H9 (cell line): ENCODE data around the gene MAGI1. TPM values are rescaled to one million over a fixed set of nuclear protein-coding genes. Genes with fewer than 3 reads are reported as not detected.

Experiments used
- DNase-seq: peaks from one replicate; pipeline ENCODE4 v3.0.0-alpha.2; 2017
- H2AFZ ChIP-seq: one replicate; pipeline ENCODE4 v1.6.1; 2013; ENCODE audit warnings: mild to moderate bottlenecking, low read length, control low read depth, moderate library complexity
- H2AK5ac ChIP-seq: 2 replicates; pipeline ENCODE4 v1.6.1; 2013; ENCODE audit warnings: low read length, control low read depth, mixed read lengths; ENCODE audit not compliant: insufficient read length
- H2BK120ac ChIP-seq: one replicate; pipeline ENCODE4 v1.6.1; 2013; ENCODE audit warnings: low read depth, mild to moderate bottlenecking, low read length, control low read depth, inconsistent platforms; ENCODE audit not compliant: poor library complexity, severe bottlenecking
- H2BK12ac ChIP-seq: 2 replicates; pipeline ENCODE4 v1.6.1; 2013; ENCODE audit warnings: low read length, control low read depth, mixed read lengths, low read depth; ENCODE audit not compliant: insufficient read length
- H2BK15ac ChIP-seq: 2 replicates; pipeline ENCODE4 v1.6.1; 2013; ENCODE audit warnings: low read depth, low read length, control low read depth
- H2BK20ac ChIP-seq: one replicate; pipeline ENCODE4 v1.6.1; 2013; ENCODE audit warnings: low read depth, mild to moderate bottlenecking, low read length, control low read depth, inconsistent platforms; ENCODE audit not compliant: poor library complexity, severe bottlenecking
- H2BK5ac ChIP-seq: 2 replicates; pipeline ENCODE4 v1.6.1; 2013; ENCODE audit warnings: low read length, control low read depth, mixed read lengths; ENCODE audit not compliant: insufficient read length
- H3K14ac ChIP-seq: 2 replicates; pipeline ENCODE4 v1.6.1; 2013; ENCODE audit warnings: low read length, control low read depth; ENCODE audit not compliant: insufficient read depth
- H3K18ac ChIP-seq: 2 replicates; pipeline ENCODE4 v1.6.1; 2013; ENCODE audit warnings: low read depth, mild to moderate bottlenecking, mixed read lengths, low read length, control low read depth; ENCODE audit not compliant: insufficient read length
- H3K23ac ChIP-seq: 2 replicates; pipeline ENCODE4 v1.6.1; 2013; ENCODE audit warnings: low read length, control low read depth, mixed read lengths, low read depth; ENCODE audit not compliant: insufficient read length
- H3K23me2 ChIP-seq: 2 replicates; pipeline ENCODE4 v1.6.1; 2013; ENCODE audit warnings: low read depth, mild to moderate bottlenecking, mixed read lengths, low read length, control low read depth; ENCODE audit not compliant: insufficient read length, poor library complexity, severe bottlenecking
- H3K27ac ChIP-seq: 2 replicates; pipeline ENCODE4 v1.5.1; 2013; ENCODE audit warnings: low read length, control low read depth, mixed read lengths, low read depth; ENCODE audit not compliant: insufficient read length
- H3K27me3 ChIP-seq: 2 replicates; pipeline ENCODE4 v1.6.1; 2013; ENCODE audit warnings: low read length, control low read depth, inconsistent platforms; ENCODE audit not compliant: insufficient read depth
- H3K4ac ChIP-seq: 2 replicates; pipeline ENCODE4 v1.6.1; 2013; ENCODE audit warnings: low read depth, mild to moderate bottlenecking, control low read depth, inconsistent platforms, low read length, moderate library complexity
- H3K4me1 ChIP-seq: 2 replicates; pipeline ENCODE4 v1.6.1; 2013; ENCODE audit warnings: low read length, control low read depth, inconsistent platforms; ENCODE audit not compliant: insufficient read depth
- H3K4me2 ChIP-seq: 2 replicates; pipeline ENCODE4 v1.6.1; 2013; ENCODE audit warnings: low read length, control low read depth, mixed read lengths; ENCODE audit not compliant: insufficient read length, insufficient read depth
- H3K56ac ChIP-seq: 2 replicates; pipeline ENCODE4 v1.6.1; 2013; ENCODE audit warnings: low read depth, mild to moderate bottlenecking, mixed read lengths, low read length, control low read depth; ENCODE audit not compliant: insufficient read length
- H3K79me1 ChIP-seq: 2 replicates; pipeline ENCODE4 v1.6.1; 2013; ENCODE audit warnings: low read depth, mild to moderate bottlenecking, moderate library complexity, low read length, control low read depth, inconsistent platforms; ENCODE audit not compliant: insufficient read depth, poor library complexity, severe bottlenecking
- H3K79me2 ChIP-seq: 2 replicates; pipeline ENCODE4 v1.6.1; 2013; ENCODE audit warnings: low read length, control low read depth, inconsistent platforms; ENCODE audit not compliant: insufficient read depth
- H3K9ac ChIP-seq: 2 replicates; pipeline ENCODE4 v1.6.1; 2013; ENCODE audit warnings: low read length, control low read depth, mixed read lengths; ENCODE audit not compliant: insufficient read length; ENCODE audit errors: extremely low read depth
- H3K9me3 ChIP-seq: one replicate; pipeline ENCODE4 v1.6.1; 2013; ENCODE audit warnings: low read depth, low read length, inconsistent platforms; ENCODE audit not compliant: control insufficient read depth
- H3T11ph ChIP-seq: one replicate; pipeline ENCODE4 v1.6.1; 2013; ENCODE audit warnings: mild to moderate bottlenecking, low read length, control low read depth, inconsistent platforms
- H4K20me1 ChIP-seq: one replicate; pipeline ENCODE4 v1.6.1; 2013; ENCODE audit not compliant: control insufficient read depth, insufficient read length, insufficient read depth
- H4K5ac ChIP-seq: 2 replicates; pipeline ENCODE4 v1.6.1; 2013; ENCODE audit warnings: low read depth, mild to moderate bottlenecking, mixed read lengths, low read length, control low read depth; ENCODE audit not compliant: insufficient read length
- H4K8ac ChIP-seq: replicated peaks from 2 replicates; pipeline ENCODE4 v1.6.1; 2013; ENCODE audit warnings: low read length, control low read depth, mixed read lengths, low read depth; ENCODE audit not compliant: insufficient read length
- H4K91ac ChIP-seq: 2 replicates; pipeline ENCODE4 v1.6.1; 2013; ENCODE audit warnings: low read depth, mild to moderate bottlenecking, moderate library complexity, mixed read lengths, low read length, control low read depth; ENCODE audit not compliant: insufficient read length
- H3K27ac Mint-ChIP-seq, 3 experiments: 2 replicates in 2 of 3; 3 replicates in 1 of 3; pipeline ENCODE4 v1.8.0; 2020 to 2021; ENCODE audit warnings: mixed read lengths in 3 of 3, mild to moderate bottlenecking in 1 of 3, moderate library complexity in 1 of 3
- H3K27me3 Mint-ChIP-seq: 2 replicates; pipeline ENCODE4 v1.8.0; 2021; ENCODE audit warnings: low read depth, mild to moderate bottlenecking, moderate library complexity, mixed read lengths
- H3K36me3 Mint-ChIP-seq, 3 experiments: 2 replicates in 2 of 3; 3 replicates in 1 of 3; pipeline ENCODE4 v1.8.0; 2020 to 2021; ENCODE audit warnings: low read depth in 3 of 3, mixed read lengths in 3 of 3; ENCODE audit not compliant: insufficient read depth in 1 of 3
- H3K4me1 Mint-ChIP-seq, 2 experiments: 2 replicates each; pipeline ENCODE4 v1.8.0; 2020; ENCODE audit warnings: mixed read lengths in 2 of 2
- H3K4me3 Mint-ChIP-seq, 2 experiments: 2 replicates in 1 of 2; 3 replicates in 1 of 2; pipeline ENCODE4 v1.8.0; 2020 to 2021; ENCODE audit warnings: mild to moderate bottlenecking in 2 of 2, mixed read lengths in 2 of 2, moderate library complexity in 1 of 2
- H3K9me3 Mint-ChIP-seq, 2 experiments: 2 replicates in 1 of 2; 3 replicates in 1 of 2; pipeline ENCODE4 v1.8.0; 2020; ENCODE audit warnings: mild to moderate bottlenecking in 2 of 2, mixed read lengths in 2 of 2, moderate library complexity in 1 of 2
- WGBS: extraction: QIAGEN DNeasy Blood & Tissue Kit; methylation state at CpG from one replicate; pipeline ENCODE4 v1.1.7; 2013; ENCODE audit warnings: missing lambda C conversion rate, low lambda C conversion rate, mixed read lengths; ENCODE audit not compliant: insufficient read length; ENCODE audit errors: extremely low coverage; 5-methylcytosine and 5-hydroxymethylcytosine counted together
- total RNA-seq: library from RNA; stranded (reverse); gene quantifications from 2 replicates; pipeline ENCODE4 v1.2.1, GENCODE V29; 2021
- TF ChIP-seq, protein P1 (sequence below): fragments of 200-600 bp; sonication (generic); conservative IDR thresholded peaks from 3 replicates; pipeline ENCODE4 v1.8.0; 2021; ENCODE audit warnings: antibody characterized with exemption, mild to moderate bottlenecking

Gene MAGI1
- total RNA-seq, 1 experiment from 2014 or later: 65.7 TPM

DNA sequence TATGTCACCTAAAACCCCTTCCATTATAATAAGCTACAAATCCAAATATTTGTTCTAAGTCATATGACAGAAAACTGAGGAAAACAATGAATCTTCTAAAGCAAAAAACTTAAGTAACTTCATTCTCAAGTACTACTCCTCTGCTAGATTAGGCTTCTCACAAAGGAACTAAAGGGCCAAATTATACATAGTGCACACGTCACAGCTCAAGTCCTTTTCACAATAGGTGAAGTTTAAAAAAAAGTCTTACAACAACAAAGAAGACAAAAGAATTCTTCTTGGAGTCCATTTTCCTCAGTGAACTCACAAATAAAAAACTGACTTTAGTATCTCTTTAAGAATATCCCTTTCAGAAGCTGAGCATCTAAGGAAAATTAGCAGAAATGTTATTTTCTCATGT lies 479.9 kb downstream of the MAGI1 start:
- no peak for DNase-seq
- no peak overlapping the region for H3K56ac ChIP-seq
- no peak overlapping the region for H3K4ac ChIP-seq
- H4K5ac ChIP-seq: no peak overlapping the region
- no peaks in the 10 kb centered on the region for H3K36me3 Mint-ChIP-seq
- WGBS: no CpG with 5 or more reads among the region's 1 CpG
- peaks cover 3% of the 10 kb centered on the region; the same call in 1 of the 2 replicates for H3K4me1 ChIP-seq
- no peaks in the 10 kb centered on the region for H4K20me1 ChIP-seq
- H2BK15ac ChIP-seq: no peak overlapping the region
- H3T11ph ChIP-seq: no peak overlapping the region
- H3K18ac ChIP-seq: no peak overlapping the region
- no peak overlapping the region for H3K4me3 Mint-ChIP-seq
- no peak overlapping the region for H2AFZ ChIP-seq
- H3K9me3 Mint-ChIP-seq: no peaks in the 10 kb centered on the region
- peaks cover 33 to 41% of the 10 kb centered on the region in 2 experiments for H3K4me1 Mint-ChIP-seq
- no peak overlapping the region for H3K4me2 ChIP-seq
- TF ChIP-seq, protein P1, sequence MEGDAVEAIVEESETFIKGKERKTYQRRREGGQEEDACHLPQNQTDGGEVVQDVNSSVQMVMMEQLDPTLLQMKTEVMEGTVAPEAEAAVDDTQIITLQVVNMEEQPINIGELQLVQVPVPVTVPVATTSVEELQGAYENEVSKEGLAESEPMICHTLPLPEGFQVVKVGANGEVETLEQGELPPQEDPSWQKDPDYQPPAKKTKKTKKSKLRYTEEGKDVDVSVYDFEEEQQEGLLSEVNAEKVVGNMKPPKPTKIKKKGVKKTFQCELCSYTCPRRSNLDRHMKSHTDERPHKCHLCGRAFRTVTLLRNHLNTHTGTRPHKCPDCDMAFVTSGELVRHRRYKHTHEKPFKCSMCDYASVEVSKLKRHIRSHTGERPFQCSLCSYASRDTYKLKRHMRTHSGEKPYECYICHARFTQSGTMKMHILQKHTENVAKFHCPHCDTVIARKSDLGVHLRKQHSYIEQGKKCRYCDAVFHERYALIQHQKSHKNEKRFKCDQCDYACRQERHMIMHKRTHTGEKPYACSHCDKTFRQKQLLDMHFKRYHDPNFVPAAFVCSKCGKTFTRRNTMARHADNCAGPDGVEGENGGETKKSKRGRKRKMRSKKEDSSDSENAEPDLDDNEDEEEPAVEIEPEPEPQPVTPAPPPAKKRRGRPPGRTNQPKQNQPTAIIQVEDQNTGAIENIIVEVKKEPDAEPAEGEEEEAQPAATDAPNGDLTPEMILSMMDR: no peak
- H3K9me3 ChIP-seq: no peaks in the 10 kb centered on the region
- no peaks in the 10 kb centered on the region for H3K23me2 ChIP-seq
- no peaks in the 10 kb centered on the region for H3K79me1 ChIP-seq
- H3K79me2 ChIP-seq: peaks cover 6% of the 10 kb centered on the region; the same call in 1 of the 2 replicates
- no peak overlapping the region for H2BK12ac ChIP-seq
- H3K27me3 ChIP-seq: no peaks in the 10 kb centered on the region
- H3K27ac ChIP-seq: no peak overlapping the region
- no peak overlapping the region for H3K23ac ChIP-seq
- H2BK120ac ChIP-seq: no peak overlapping the region
- no peak overlapping the region for H4K91ac ChIP-seq
- H2AK5ac ChIP-seq: no peak overlapping the region
- H4K8ac ChIP-seq: no peak overlapping the region
- no peak overlapping the region for H3K14ac ChIP-seq
- peak overlapping the region in 1 of 3 experiments; percentile 58; a peak in 1 of 7 replicates for H3K27ac Mint-ChIP-seq
- H2BK20ac ChIP-seq: no peak overlapping the region
- no peak overlapping the region for H3K9ac ChIP-seq
- H2BK5ac ChIP-seq: no peak overlapping the region
- H3K27me3 Mint-ChIP-seq: no peaks in the 10 kb centered on the region
